DOHH2 (cell line): ENCODE results near the gene EPHB2.

Experiments
- H3F3A ChIP-seq: fragments of 200-600 bp; sonication (generic), shearing (Covaris generic); 2 replicates; pipeline ENCODE4 v1.6.0; 2016; ENCODE audit warnings: antibody characterized with exemption, mild to moderate bottlenecking; ENCODE audit not compliant: control insufficient read depth, insufficient read depth
- H3K27ac ChIP-seq: fragments of 200-600 bp; sonication (generic); 2 replicates; pipeline ENCODE4 v1.5.1; 2014; ENCODE audit warnings: low read depth, mild to moderate bottlenecking, low read length, moderate library complexity
- H3K27me3 ChIP-seq: fragments of 200-600 bp; sonication (generic); 2 replicates; pipeline ENCODE4 v1.6.1; 2014; ENCODE audit warnings: mild to moderate bottlenecking, low read length, mixed read lengths; ENCODE audit not compliant: control insufficient read depth
- H3K36me3 ChIP-seq: fragments of 200-600 bp; sonication (generic); 2 replicates; pipeline ENCODE4 v1.6.1; 2014; ENCODE audit warnings: mild to moderate bottlenecking, low read length, moderate library complexity, mixed read lengths; ENCODE audit not compliant: control insufficient read depth
- H3K4me1 ChIP-seq: fragments of 200-600 bp; sonication (generic); 2 replicates; pipeline ENCODE4 v1.6.1; 2014; ENCODE audit warnings: mild to moderate bottlenecking, low read length, mixed read lengths; ENCODE audit not compliant: control insufficient read depth
- H3K4me2 ChIP-seq: fragments of 200-600 bp; sonication (generic); 2 replicates; pipeline ENCODE4 v1.6.0; 2014; ENCODE audit warnings: mild to moderate bottlenecking, low read length, moderate library complexity
- H3K4me3 ChIP-seq: fragments of 200-600 bp; sonication (generic); 2 replicates; pipeline ENCODE4 v1.5.1; 2014; ENCODE audit warnings: mild to moderate bottlenecking, low read length, mixed read lengths
- H3K79me2 ChIP-seq: fragments of 200-600 bp; sonication (generic); 2 replicates; pipeline ENCODE4 v1.6.1; 2014; ENCODE audit warnings: mild to moderate bottlenecking, low read length, mixed read lengths; ENCODE audit not compliant: control insufficient read depth
- H3K9me2 ChIP-seq: fragments of 200-600 bp; sonication (generic); replicated peaks from 2 replicates; pipeline ENCODE4 v1.6.1; 2014; ENCODE audit warnings: mild to moderate bottlenecking, low read length, mixed read lengths; ENCODE audit not compliant: control insufficient read depth
- H3K9me3 ChIP-seq: fragments of 200-600 bp; sonication (generic); 2 replicates; pipeline ENCODE4 v1.6.1; 2014; ENCODE audit warnings: antibody characterized with exemption, low read length, mixed read lengths; ENCODE audit not compliant: control insufficient read depth, insufficient read depth
- H4K20me1 ChIP-seq: fragments of 200-600 bp; sonication (generic); 2 replicates; pipeline ENCODE4 v1.6.0; 2014; ENCODE audit warnings: low read depth, mild to moderate bottlenecking, antibody characterized with exemption, low read length, moderate library complexity; ENCODE audit not compliant: control insufficient read depth, insufficient read depth
- CTCF ChIP-seq: fragments of 200-600 bp; sonication (generic); IDR thresholded peaks from one replicate; pipeline ENCODE4 v1.5.1; 2014; ENCODE audit warnings: antibody characterized with exemption, mild to moderate bottlenecking, low read depth, low read length; ENCODE audit not compliant: poor library complexity, severe bottlenecking
- EZH2phosphoT487 ChIP-seq: fragments of 200-600 bp; sonication (generic); IDR thresholded peaks from 2 replicates; pipeline ENCODE4 v1.6.1; 2017; ENCODE audit warnings: borderline replicate concordance, mild to moderate bottlenecking, antibody characterized with exemption, low read length, moderate library complexity, mixed read lengths

Gene EPHB2

GRCh38 chr1:22836850-22837249, 126.2 kb downstream of the EPHB2 start:
- Histone ChIP-seq H3K79me2 (no peaks in the 10 kb centered on the region), H3K27ac (no peak overlapping the region), H3K36me3 (no peaks in the 10 kb centered on the region), H3K4me1 (no peaks in the 10 kb centered on the region), H3K4me3 (no peak overlapping the region), H3K4me2 (no peak overlapping the region), H3F3A (no peaks in the 10 kb centered on the region), H3K27me3 (peaks cover 20% of the 10 kb centered on the region; the same call in 1 of the 2 replicates), H3K9me2 (no peaks in the 10 kb centered on the region), H4K20me1 (no peaks in the 10 kb centered on the region), H3K9me3 (no peaks in the 10 kb centered on the region)
- no peak for TF ChIP-seq CTCF
- TF ChIP-seq EZH2phosphoT487 = no peak

GRCh38 chr1:22837332-22837731, 126.7 kb downstream of the EPHB2 start:
- Histone ChIP-seq H3K9me3 (no peaks in the 10 kb centered on the region), H3K79me2 (no peaks in the 10 kb centered on the region), H3K27me3 (peaks cover 20% of the 10 kb centered on the region; the same call in 1 of the 2 replicates), H3K9me2 (no peaks in the 10 kb centered on the region), H3K4me1 (no peaks in the 10 kb centered on the region), H3F3A (no peaks in the 10 kb centered on the region), H3K36me3 (no peaks in the 10 kb centered on the region), H3K4me3 (no peak overlapping the region), H3K27ac (no peak overlapping the region), H3K4me2 (no peak overlapping the region), H4K20me1 (no peaks in the 10 kb centered on the region)
- no peak for TF ChIP-seq CTCF
- TF ChIP-seq EZH2phosphoT487 = no peak

- no peaks in the 10 kb centered on the region for H3K79me2 ChIP-seq
- H3K27ac ChIP-seq = no peak overlapping the region
- no peak for TF ChIP-seq EZH2phosphoT487
- TF ChIP-seq CTCF = no peak
- H3K27me3 ChIP-seq = peaks cover 20% of the 10 kb centered on the region; the same call in 1 of the 2 replicates
- no peaks in the 10 kb centered on the region for H3K9me2 ChIP-seq
- no peaks in the 10 kb centered on the region for H3K36me3 ChIP-seq
- H3K4me1 ChIP-seq = no peaks in the 10 kb centered on the region
- no peaks in the 10 kb centered on the region for H3K9me3 ChIP-seq
- no peak overlapping the region for H3K4me2 ChIP-seq
- H3F3A ChIP-seq = no peaks in the 10 kb centered on the region
- no peak overlapping the region for H3K4me3 ChIP-seq
- no peaks in the 10 kb centered on the region for H4K20me1 ChIP-seq
Measured at GRCh38 chr1:22838965-22839364, 128.3 kb downstream of the EPHB2 start.

GRCh38 chr1:22839806-22840205, 129.2 kb downstream of the EPHB2 start:
- Histone ChIP-seq H3K9me3 (no peaks in the 10 kb centered on the region), H3K36me3 (no peaks in the 10 kb centered on the region), H3K4me1 (no peaks in the 10 kb centered on the region), H3K4me3 (no peak overlapping the region), H3K9me2 (no peaks in the 10 kb centered on the region), H4K20me1 (no peaks in the 10 kb centered on the region), H3K79me2 (no peaks in the 10 kb centered on the region), H3K27ac (no peak overlapping the region), H3K4me2 (no peak overlapping the region), H3K27me3 (peaks cover 15% of the 10 kb centered on the region; the same call in 1 of the 2 replicates), H3F3A (no peaks in the 10 kb centered on the region)
- TF ChIP-seq CTCF = no peak
- TF ChIP-seq EZH2phosphoT487 = no peak
